T47D (cell line): ENCODE results near the gene ADH1C.
"Not testable (repeated sequence)": the region's sequence is repeated elsewhere in the genome, so short reads cannot be mapped to it uniquely, and the experiment has no call there.

Experiments used
- DNase-seq, 2 experiments: peaks; one replicate each; pipeline versions ENCODE4 v3.0.0 to v3.0.0-alpha.2; 2011 to 2012; ENCODE audit warnings: low read depth in 1 of 2, low spot score in 1 of 2
- JUND ChIP-seq: IDR thresholded peaks from 2 replicates; pipeline ENCODE4 v1.6.1; 2012; ENCODE audit warnings: low read depth
- in situ Hi-C: cut with HindIII; loops from 2 replicates; pipeline ENCODE4 v1.10.0; 2016; ENCODE audit warnings: low sequenced_read_pairs, low pct_unique_long_range_greater_than_20kb

ADH1C gene

DNA sequence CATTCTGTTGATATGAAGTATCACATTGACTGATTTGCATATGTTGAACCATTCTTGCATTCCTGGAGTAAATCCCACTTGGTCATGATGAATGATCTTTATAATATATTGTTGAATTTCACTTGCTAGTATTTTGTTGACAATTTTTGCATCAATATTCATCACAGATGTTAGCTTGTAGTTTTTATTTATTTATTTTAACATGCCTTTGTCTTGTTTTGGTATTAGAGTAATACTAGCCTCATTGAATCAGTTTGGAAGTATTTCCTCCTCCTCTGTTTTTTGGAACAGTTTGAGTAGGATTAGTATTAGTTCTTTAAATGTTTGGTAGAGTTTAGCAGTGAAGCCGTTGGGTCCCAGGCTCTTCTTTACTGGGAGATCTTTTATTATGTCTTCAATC, 13.9 kb upstream of the ADH1C start:
- TF ChIP-seq JUND = no peak
- no peak for DNase-seq
- in situ Hi-C loops = no loop called here

- no peak for TF ChIP-seq JUND
- DNase-seq = no peak
- in situ Hi-C loops = no loop called here
Observed at GRCh38 chr4:99362768-99363167, 10.2 kb upstream of the ADH1C start.

GRCh38 chr4:99361899-99362275, 9.3 kb upstream of the ADH1C start:
- in situ Hi-C loops = no loop called here
- no peak for TF ChIP-seq JUND
- DNase-seq = no peak

DNA sequence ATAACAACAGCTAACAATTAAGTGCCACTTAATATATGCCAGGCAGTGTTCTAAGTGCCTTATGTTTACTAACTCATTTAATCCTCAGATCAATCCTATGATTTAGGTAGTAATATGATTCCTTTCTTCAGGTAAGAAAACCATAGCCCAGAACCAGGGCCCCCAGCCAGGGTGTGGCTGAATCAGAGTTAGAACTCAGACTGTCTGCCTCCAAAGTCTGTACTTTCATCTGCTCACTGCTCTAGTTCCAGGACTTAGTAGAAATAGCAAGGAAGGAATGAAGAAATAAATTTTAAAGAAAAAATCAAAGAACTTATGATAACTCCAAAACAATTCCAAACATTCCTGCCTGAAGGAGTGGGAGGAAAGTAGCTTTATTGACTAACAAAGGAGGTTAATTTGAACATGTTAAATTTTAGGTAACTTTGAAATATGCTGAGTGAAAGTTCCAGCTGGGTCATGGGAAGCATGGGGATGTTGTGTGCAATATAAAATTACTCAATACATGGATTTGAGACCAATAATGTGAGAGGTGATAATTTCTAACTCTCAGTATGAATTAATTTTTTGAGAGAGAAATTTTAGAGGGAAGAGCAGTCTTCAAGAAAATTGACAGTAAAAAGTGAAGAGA, 8.8 kb upstream of the ADH1C start:
- no peak for TF ChIP-seq JUND
- in situ Hi-C loops = no loop called here

GRCh38 chr4:99359480-99360204, 7.1 kb upstream of the ADH1C start:
- in situ Hi-C loops = no loop called here
- no peak for DNase-seq
- no peak for TF ChIP-seq JUND

More for the DNA sequence above, 8.8 kb upstream of the ADH1C start:
- DNase-seq = no peak

GRCh38 chr4:99357948-99358347, 5.4 kb upstream of the ADH1C start:
- in situ Hi-C loops = no loop called here
- TF ChIP-seq JUND = no peak
- no peak for DNase-seq

GRCh38 chr4:99356992-99357391, 4.4 kb upstream of the ADH1C start:
- no peak for DNase-seq
- TF ChIP-seq JUND = no peak
- in situ Hi-C loops = no loop called here

- DNase-seq, in situ Hi-C loops: not testable (repeated sequence)
Observed at GRCh38 chr4:99356149-99356548, 3.6 kb upstream of the ADH1C start.

GRCh38 chr4:99351487-99351886, 1.1 kb downstream of the ADH1C start:
- in situ Hi-C loops = no loop called here
- no peak for TF ChIP-seq JUND
- no peak for DNase-seq

DNA sequence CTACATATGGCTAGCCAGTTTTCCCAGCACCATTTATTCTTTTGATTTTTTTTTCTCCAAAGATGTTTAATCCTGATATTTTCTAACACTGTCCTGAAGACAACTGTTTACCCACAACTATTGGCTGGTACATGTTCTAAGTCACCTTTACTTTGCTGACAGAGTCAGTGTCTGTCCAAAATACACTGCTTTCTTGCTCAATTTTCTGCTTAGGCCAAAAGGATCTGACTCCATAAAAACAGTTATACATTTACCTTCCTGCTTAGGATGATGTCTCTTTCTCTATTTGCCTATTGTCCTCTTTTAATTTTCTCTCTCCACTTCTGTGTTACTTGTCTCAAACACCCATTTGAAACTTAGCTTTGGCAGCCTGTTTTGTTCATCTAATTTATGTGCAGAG, 3.2 kb downstream of the ADH1C start:
- in situ Hi-C loops = no loop called here
- no peak for TF ChIP-seq JUND
- DNase-seq = no peak

- in situ Hi-C loops, DNase-seq: not testable (repeated sequence)
Observed at GRCh38 chr4:99342624-99343023, 9.9 kb downstream of the ADH1C start.

DNA sequence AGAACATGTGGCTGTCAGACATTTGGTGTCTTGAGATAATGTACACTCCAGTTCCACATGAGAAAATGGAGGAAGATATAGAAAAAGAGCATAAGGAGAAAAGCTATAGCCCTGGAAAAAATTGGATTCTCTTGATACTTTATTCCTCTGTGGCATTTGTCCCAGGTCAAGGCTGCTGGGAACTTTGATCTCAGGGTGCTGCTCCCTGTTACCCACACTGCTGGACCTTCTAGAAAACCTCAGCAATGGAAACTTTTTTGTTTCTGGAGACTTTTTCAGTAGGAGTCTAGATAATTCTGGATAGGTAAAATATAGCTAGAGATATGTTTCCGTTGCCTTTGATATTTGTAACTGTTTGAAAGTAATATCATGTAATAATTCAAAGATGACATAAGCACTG, 11.1 kb downstream of the ADH1C start:
- in situ Hi-C loops = no loop called here
- no peak for DNase-seq
- TF ChIP-seq JUND = no peak

- DNase-seq = no peak
- TF ChIP-seq JUND = no peak
- in situ Hi-C loops = no loop called here
Observed at GRCh38 chr4:99339172-99339571, 13.4 kb downstream of the ADH1C start.

DNA sequence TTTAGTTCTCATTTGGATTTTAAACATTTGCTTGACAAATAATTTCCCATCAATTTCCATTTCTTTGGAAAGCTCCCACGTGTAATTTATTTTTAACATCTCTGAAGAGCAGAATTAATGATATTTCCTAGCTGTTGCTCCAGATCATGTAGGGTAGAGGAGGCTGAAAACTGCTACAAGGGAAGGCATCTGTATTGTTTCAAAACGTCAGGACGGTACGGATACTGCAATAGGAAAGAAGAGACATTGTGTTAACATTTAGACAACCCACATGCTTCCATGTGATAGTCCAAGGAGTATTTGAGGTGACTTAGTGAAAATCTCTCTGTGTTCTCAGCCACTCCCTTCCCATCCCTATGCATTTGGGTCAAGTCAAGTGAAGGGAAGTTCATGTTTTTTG, 16.0 kb downstream of the ADH1C start:
- no peak for TF ChIP-seq JUND
- DNase-seq = no peak
- in situ Hi-C loops = no loop called here
